Activated T-helper 1 cell treated with anti-CD3 and anti-CD28 coated beads, Interleukin-12 subunit alpha, Interleukin-12 subunit beta, Interleukin-2, Interleukin-4 antibody, amounts not matched to agents 30 ng/mL and 10 ng/mL and 1 ng/mL, durations not matched to agents 14 hours and 24 hours and 36 hours (primary cell): ENCODE data around the gene TMPRSS6. TPM values are rescaled to one million over a fixed set of nuclear protein-coding genes. Genes with fewer than 3 reads are reported as not detected.

Experiments
- DNase-seq: peaks from one replicate; pipeline ENCODE4 v3.0.0; 2021; ENCODE audit warnings: low spot score
- H3K27ac Mint-ChIP-seq: one replicate; pipeline ENCODE4 v1.8.0; 2021; ENCODE audit warnings: mild to moderate bottlenecking, mixed read lengths
- H3K27me3 Mint-ChIP-seq: one replicate; pipeline ENCODE4 v1.8.0; 2022; ENCODE audit warnings: mild to moderate bottlenecking, moderate library complexity, mixed read lengths; ENCODE audit not compliant: insufficient read depth
- H3K36me3 Mint-ChIP-seq: one replicate; pipeline ENCODE4 v1.8.0; 2021; ENCODE audit warnings: low read depth, mixed read lengths
- H3K4me1 Mint-ChIP-seq: one replicate; pipeline ENCODE4 v1.8.0; 2021; ENCODE audit warnings: low read depth, mixed read lengths
- H3K4me3 Mint-ChIP-seq: one replicate; pipeline ENCODE4 v1.8.0; 2021; ENCODE audit warnings: mild to moderate bottlenecking, moderate library complexity, mixed read lengths
- H3K9me3 Mint-ChIP-seq: one replicate; pipeline ENCODE4 v1.8.0; 2021; ENCODE audit warnings: mixed read lengths
- intact Hi-C: fragments of 100-400 bp; cut with micrococcal nuclease; formaldehyde crosslinking; loops from one replicate; pipeline ENCODE4 v1.15.1; 2024
- total RNA-seq: library from RNA; stranded (reverse); gene quantifications from 2 replicates; pipeline ENCODE4 v1.2.3, GENCODE V29; 2022

TMPRSS6 gene
- total RNA-seq, 1 donor from 2014 or later = 2.3 TPM

DNA sequence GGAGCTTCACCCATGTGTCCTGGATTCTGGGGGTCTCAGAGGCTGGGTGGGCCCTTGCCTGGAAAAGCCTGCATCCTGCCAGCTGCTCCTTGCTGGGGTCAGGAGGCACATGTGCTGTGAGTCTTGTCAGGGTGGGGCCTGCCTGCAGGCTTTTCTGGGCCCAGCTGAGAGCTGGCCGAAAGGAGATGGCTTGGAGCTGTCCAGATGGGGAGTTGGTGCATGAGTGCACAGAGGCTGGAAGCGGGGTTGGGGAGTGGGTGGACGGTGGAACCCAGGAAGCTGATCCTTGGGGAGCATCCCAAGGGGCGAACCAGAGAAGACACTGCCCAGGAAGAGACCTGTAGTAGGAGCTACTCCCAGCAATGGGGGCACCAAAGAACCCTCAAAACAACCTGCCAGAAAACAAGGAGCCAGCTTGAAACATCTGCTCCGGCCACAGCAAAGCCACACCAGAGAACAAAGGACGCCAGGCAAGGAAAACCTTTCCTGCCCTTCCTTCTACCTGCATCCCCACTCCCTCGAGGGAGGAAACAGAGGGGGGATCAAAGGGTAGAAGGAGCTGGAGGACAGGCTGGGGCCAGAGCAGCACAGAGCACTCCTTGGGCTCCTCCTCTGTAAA is 66.2 kb downstream of the TMPRSS6 start:
- no peak overlapping the region for H3K27ac Mint-ChIP-seq
- H3K4me3 Mint-ChIP-seq = no peak overlapping the region
- intact Hi-C loops = loop anchor here (5.0 kb wide), 1 partner anchor 66 kb away; no protein-coding TSS in a partner anchor

GRCh38 chr22:37039466-37039865 is 70.0 kb downstream of the TMPRSS6 start:
- no peak for DNase-seq
- H3K4me1 Mint-ChIP-seq = peaks cover 13% of the 10 kb centered on the region
- H3K9me3 Mint-ChIP-seq = no peaks in the 10 kb centered on the region
- H3K27ac Mint-ChIP-seq = no peak overlapping the region
- intact Hi-C loops = no loop called here
- no peaks in the 10 kb centered on the region for H3K36me3 Mint-ChIP-seq
- H3K4me3 Mint-ChIP-seq = no peak overlapping the region
- H3K27me3 Mint-ChIP-seq = peaks cover 2% of the 10 kb centered on the region

More for the DNA sequence above, 66.2 kb downstream of the TMPRSS6 start:
- DNase-seq = no peak
- H3K36me3 Mint-ChIP-seq = no peaks in the 10 kb centered on the region
- peaks cover 19% of the 10 kb centered on the region for H3K4me1 Mint-ChIP-seq
- H3K27me3 Mint-ChIP-seq = no peaks in the 10 kb centered on the region
- no peaks in the 10 kb centered on the region for H3K9me3 Mint-ChIP-seq

GRCh38 chr22:37037669-37038068 is 71.8 kb downstream of the TMPRSS6 start:
- H3K4me3 Mint-ChIP-seq = no peak overlapping the region
- H3K27me3 Mint-ChIP-seq = peaks cover 2% of the 10 kb centered on the region
- DNase-seq = no peak
- H3K9me3 Mint-ChIP-seq = no peaks in the 10 kb centered on the region
- no peaks in the 10 kb centered on the region for H3K36me3 Mint-ChIP-seq
- H3K27ac Mint-ChIP-seq = no peak overlapping the region
- peaks cover 13% of the 10 kb centered on the region for H3K4me1 Mint-ChIP-seq
- intact Hi-C loops = no loop called here

DNA sequence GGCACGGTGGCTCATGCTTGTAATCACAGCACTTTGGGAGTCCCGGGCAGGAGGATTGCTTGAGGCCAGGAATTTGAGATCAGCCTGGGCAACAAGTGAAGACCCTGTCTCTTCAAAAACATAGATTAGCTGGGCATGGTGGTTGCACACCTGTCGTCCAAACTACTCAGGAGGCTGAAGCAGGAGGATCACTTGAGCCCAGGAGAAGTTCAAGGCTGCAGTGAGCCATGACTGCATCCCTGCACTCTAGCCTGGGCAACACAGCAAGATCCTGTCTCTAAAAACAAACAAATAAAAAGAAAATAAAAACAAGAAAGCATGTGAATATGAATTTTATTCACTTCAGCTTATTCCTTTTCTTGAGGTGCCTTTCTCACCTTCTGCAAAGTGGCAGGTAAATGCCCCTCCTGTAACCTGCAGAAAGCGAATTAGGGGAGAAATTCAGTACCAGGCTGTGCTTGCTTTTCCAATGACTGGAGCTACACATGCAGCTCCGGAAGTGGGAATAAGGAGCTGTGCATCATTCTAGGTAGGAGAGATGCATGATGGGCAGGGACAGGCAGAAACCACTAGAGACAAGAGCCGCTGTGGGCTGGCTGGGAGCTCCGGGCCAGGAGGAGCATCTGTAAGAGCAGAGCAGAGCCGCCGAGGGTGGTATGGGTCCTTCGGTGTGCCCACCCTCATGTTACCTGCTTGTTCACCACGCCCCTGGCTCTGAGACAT is 72.7 kb downstream of the TMPRSS6 start:
- H3K4me3 Mint-ChIP-seq = no peak overlapping the region
- no peak for DNase-seq
- H3K9me3 Mint-ChIP-seq = no peaks in the 10 kb centered on the region
- peaks cover 12% of the 10 kb centered on the region for H3K4me1 Mint-ChIP-seq
- intact Hi-C loops = no loop called here
- H3K27ac Mint-ChIP-seq = no peak overlapping the region
- no peaks in the 10 kb centered on the region for H3K36me3 Mint-ChIP-seq
- peaks cover 2% of the 10 kb centered on the region for H3K27me3 Mint-ChIP-seq

DNA sequence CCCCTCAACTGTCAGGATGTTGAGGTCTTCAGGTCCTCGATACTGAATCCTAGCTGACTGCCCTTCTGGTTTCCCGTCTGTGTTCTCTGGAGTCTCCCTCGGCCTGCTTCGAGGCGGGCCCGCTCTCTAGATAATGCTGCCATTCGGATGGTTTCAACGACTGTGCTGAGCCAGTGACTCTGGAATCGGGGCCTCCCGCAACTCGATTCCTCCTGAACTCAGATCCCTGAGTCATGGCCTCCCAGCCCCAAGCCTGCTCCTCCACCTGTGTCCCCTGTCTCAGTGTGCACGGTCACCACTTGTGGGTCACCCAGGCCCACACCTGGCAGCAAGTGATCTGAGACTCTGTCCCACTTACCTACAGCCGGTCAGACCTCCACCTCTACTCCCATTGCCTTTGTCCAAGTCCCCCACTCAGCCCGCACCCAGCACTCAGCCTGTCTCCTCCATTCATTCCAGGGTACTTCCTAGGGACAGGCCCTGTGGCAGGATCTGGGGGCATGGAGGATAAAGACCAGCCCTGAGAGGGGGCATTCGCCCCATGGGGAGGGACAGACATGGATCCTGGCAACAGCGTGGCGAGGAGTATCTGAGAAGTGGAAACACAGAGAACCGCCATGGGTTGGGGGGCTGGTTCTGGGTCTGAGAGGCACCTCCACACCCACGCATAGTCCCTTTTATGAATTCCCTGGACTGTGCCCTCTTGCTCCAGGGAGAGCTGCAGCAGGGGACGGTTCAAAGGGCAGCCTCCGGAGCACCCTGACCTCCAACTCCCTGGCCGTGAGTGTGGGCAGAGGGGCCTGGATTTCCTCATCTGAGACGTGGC is 75.7 kb downstream of the TMPRSS6 start:
- Mint-ChIP-seq H3K4me1 (no peaks in the 10 kb centered on the region), H3K27me3 (peaks cover 4% of the 10 kb centered on the region), H3K27ac (no peak overlapping the region), H3K36me3 (no peaks in the 10 kb centered on the region), H3K9me3 (no peaks in the 10 kb centered on the region), H3K4me3 (no peak overlapping the region)
- DNase-seq = no peak
- intact Hi-C loops = no loop called here

DNA sequence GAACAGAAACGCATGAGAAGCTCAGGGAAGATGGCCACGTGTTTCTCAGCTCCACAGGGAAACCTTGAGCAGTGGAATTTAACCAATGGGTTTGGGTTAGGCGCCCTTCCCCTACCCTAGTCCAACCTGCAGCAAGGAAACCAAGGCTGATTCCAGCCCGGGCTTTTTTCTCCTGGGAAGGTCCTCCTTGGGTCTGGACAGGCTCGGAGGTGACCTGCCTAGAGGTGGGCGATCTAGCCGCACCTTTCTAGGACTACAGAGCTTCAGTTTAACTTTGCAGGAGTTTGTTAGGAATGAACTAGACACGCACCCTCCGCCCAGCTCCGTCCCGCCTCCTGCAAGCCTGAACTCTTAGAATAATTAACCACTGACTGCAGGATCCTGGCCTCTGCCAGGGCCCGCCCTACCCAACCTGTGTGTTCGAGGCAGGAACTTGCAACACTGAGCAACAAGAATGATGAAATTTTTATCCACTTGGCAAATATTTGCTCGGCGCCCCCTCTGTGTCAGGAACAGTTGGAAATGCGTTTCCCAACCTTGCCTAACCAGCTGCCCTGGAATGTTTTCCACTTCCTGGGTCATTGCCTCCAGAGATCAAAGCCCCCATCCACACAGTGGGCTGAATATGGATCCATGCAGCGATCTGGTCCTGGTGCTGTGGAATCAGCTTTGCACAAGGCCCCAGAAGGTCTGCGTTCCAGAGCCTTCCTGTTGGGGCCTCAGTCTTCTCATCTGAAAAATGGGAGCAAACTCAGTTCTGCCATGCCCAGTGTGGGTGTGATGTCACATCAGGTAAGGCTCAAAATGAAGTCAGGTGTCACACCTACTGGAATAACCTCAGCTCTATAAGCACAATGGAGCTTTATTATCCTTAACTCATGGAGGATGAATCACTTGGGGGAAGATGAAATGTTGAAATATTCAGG is 76.7 kb downstream of the TMPRSS6 start:
- Mint-ChIP-seq H3K36me3 (no peaks in the 10 kb centered on the region), H3K4me1 (no peaks in the 10 kb centered on the region), H3K4me3 (no peak overlapping the region), H3K9me3 (no peaks in the 10 kb centered on the region), H3K27me3 (peaks cover 4% of the 10 kb centered on the region), H3K27ac (no peak overlapping the region)
- DNase-seq = no peak
- intact Hi-C loops = no loop called here

GRCh38 chr22:37032134-37032534 is 77.4 kb downstream of the TMPRSS6 start:
- Mint-ChIP-seq H3K4me3 (no peak overlapping the region), H3K9me3 (no peaks in the 10 kb centered on the region), H3K36me3 (no peaks in the 10 kb centered on the region), H3K27ac (no peak overlapping the region), H3K27me3 (peaks cover 4% of the 10 kb centered on the region), H3K4me1 (no peaks in the 10 kb centered on the region)
- no peak for DNase-seq
- intact Hi-C loops = no loop called here

- Mint-ChIP-seq H3K4me1 (no peaks in the 10 kb centered on the region), H3K27me3 (peaks cover 4% of the 10 kb centered on the region), H3K4me3 (no peak overlapping the region), H3K36me3 (no peaks in the 10 kb centered on the region), H3K27ac (no peak overlapping the region), H3K9me3 (no peaks in the 10 kb centered on the region)
- intact Hi-C loops = no loop called here
- DNase-seq = no peak
Measured at GRCh38 chr22:37030560-37031281, 78.8 kb downstream of the TMPRSS6 start.

DNA sequence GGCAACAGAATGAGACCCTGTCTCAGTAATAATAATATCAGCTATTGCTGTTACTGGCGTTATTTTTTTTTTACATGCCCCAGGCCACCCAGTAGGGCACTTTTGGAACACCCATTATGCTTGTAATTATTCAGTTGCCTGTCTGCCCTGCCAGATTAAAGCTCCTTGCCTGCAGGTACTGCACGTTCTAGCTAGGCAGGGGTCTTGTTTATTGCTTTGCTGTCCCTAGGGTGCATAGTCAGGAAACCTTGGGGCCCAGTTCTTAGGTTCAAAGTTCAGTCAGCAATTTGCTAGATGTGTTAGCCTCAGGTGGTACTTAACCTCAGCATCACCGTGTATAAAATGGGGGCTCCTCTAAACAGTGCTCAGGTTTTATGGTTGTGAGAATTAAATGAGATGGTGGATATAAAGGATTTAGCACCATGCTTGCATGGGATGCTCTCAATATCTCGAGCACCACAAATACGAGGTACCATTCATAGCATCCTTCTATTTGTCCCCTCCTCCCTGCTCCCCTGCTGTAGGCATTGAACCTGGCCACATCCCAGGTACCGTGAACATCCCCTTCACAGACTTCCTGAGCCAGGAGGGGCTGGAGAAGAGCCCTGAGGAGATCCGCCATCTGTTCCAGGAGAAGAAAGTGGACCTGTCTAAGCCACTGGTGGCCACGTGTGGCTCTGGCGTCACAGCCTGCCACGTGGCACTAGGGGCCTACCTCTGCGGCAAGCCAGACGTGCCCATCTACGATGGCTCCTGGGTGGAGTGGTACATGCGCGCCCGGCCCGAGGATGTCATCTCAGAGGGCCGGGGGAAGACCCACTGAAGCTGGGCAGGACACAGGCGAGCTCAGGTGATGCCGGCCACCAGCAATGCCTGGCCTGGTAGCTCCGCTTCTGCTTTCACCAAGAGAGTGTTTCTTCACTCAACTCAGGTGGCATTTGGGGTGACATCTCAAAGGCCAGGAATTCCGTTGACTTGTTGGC is 80.5 kb downstream of the TMPRSS6 start:
- H3K4me1 Mint-ChIP-seq = no peaks in the 10 kb centered on the region
- H3K27me3 Mint-ChIP-seq = peaks cover 2% of the 10 kb centered on the region
- no peaks in the 10 kb centered on the region for H3K9me3 Mint-ChIP-seq
- H3K27ac Mint-ChIP-seq = no peak overlapping the region
- H3K36me3 Mint-ChIP-seq = peaks cover 5% of the 10 kb centered on the region
- no peak overlapping the region for H3K4me3 Mint-ChIP-seq
- intact Hi-C loops = no loop called here
- DNase-seq = no peak

- H3K27me3 Mint-ChIP-seq = peaks cover 2% of the 10 kb centered on the region
Measured at GRCh38 chr22:37027556-37027955, 82.0 kb downstream of the TMPRSS6 start.

GRCh38 chr22:37026325-37026724 is 83.2 kb downstream of the TMPRSS6 start:
- H3K27me3 Mint-ChIP-seq = peaks cover 2% of the 10 kb centered on the region
- no peak overlapping the region for H3K4me3 Mint-ChIP-seq
- H3K27ac Mint-ChIP-seq = no peak overlapping the region
- H3K36me3 Mint-ChIP-seq = peaks cover 7% of the 10 kb centered on the region
- intact Hi-C loops = no loop called here
- no peaks in the 10 kb centered on the region for H3K9me3 Mint-ChIP-seq
- peaks cover 8% of the 10 kb centered on the region for H3K4me1 Mint-ChIP-seq
- DNase-seq = no peak

More at GRCh38 chr22:37027556-37027955, 82.0 kb downstream of the TMPRSS6 start:
- no peak overlapping the region for H3K4me3 Mint-ChIP-seq
- DNase-seq = no peak
- H3K4me1 Mint-ChIP-seq = no peaks in the 10 kb centered on the region
- no peaks in the 10 kb centered on the region for H3K9me3 Mint-ChIP-seq
- intact Hi-C loops = no loop called here
- peaks cover 5% of the 10 kb centered on the region for H3K36me3 Mint-ChIP-seq
- no peak overlapping the region for H3K27ac Mint-ChIP-seq
